ENCODE data around the gene GNAS-AS1.
A peak's percentile ranks its signal among the peaks of the same experiment; 100 is the strongest.

GNAS-AS1 gene

DNA sequence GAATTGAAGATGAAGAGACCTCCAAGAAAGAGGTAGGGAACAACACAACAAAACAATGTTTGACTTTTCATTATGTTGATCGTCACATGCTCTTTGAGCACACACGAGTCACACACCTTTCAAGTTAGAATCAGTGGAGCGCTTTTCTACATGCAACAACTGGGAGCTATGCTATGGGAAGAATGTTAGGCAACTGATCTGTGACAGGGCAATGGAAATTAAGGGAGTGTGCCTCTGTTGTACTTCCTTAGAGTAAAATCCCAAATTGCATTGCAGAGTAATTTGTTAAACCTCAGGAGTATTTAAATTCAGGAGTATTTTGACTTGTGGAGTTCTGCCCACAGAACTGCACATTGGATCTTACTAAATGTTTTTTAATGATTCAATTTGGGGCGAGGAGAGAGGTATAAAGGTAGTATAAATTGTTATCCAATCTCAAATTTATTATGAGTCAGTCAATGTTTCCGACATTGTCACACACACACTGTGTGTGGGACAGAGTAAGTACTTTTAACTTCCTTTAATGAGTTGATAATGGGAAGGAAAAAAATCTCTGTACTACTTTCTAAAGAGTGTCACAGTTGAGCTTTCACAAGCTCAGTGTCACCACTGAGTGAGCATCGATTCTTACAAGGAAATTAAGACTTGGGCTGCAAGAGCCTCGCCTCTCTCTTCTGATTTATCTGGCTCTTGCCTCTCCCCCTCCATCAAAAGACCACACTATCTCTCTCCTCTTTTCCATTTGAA is 12.5 kb upstream of the GNAS-AS1 start:
- no peak for DNase-seq (ENCODE audit: low read depth in 2 of 3, low spot score in 1 of 3)

GRCh38 chr20:58855506-58856389 is 5.0 kb upstream of the GNAS-AS1 start:
- DNase-seq (ENCODE audit: low read depth in 2 of 3, low spot score in 1 of 3) = no peak

DNA sequence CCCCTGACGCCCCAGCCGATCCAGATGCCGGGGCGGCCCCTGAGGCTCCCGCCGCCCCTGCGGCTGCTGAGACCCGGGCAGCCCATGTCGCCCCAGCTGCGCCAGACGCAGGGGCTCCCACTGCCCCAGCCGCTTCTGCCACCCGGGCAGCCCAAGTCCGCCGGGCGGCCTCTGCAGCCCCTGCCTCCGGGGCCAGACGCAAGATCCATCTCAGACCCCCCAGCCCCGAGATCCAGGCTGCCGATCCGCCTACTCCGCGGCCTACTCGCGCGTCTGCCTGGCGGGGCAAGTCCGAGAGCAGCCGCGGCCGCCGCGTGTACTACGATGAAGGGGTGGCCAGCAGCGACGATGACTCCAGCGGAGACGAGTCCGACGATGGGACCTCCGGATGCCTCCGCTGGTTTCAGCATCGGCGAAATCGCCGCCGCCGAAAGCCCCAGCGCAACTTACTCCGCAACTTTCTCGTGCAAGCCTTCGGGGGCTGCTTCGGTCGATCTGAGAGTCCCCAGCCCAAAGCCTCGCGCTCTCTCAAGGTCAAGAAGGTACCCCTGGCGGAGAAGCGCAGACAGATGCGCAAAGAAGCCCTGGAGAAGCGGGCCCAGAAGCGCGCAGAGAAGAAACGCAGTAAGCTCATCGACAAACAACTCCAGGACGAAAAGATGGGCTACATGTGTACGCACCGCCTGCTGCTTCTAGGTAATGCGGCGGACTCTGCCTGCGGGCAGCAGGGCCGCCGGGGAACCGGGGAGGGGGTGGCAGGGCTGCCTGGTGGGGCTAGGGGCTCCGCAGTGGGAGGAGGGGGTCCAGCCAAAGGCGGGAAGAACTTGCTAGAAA is 4.2 kb upstream of the GNAS-AS1 start:
- no peak for DNase-seq (ENCODE audit: low read depth in 2 of 3, low spot score in 1 of 3)

- DNase-seq (ENCODE audit: low read depth in 2 of 3, low spot score in 1 of 3) = no peak
These were observed 3.4 kb upstream of the GNAS-AS1 start for GRCh38 chr20:58853976-58854637.

DNA sequence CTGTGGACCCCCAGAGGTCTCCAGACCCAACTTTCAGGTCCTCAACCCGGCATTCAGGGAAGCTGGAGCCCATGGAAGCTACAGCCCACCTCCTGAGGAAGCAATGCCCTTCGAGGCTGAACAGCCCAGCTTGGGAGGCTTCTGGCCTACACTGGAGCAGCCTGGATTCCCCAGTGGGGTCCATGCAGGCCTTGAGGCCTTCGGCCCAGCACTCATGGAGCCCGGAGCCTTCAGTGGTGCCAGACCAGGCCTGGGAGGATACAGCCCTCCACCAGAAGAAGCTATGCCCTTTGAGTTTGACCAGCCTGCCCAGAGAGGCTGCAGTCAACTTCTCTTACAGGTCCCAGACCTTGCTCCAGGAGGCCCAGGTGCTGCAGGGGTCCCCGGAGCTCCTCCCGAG is 2.8 kb upstream of the GNAS-AS1 start:
- DNase-seq (ENCODE audit: low read depth in 2 of 3, low spot score in 1 of 3) = no peak

DNA sequence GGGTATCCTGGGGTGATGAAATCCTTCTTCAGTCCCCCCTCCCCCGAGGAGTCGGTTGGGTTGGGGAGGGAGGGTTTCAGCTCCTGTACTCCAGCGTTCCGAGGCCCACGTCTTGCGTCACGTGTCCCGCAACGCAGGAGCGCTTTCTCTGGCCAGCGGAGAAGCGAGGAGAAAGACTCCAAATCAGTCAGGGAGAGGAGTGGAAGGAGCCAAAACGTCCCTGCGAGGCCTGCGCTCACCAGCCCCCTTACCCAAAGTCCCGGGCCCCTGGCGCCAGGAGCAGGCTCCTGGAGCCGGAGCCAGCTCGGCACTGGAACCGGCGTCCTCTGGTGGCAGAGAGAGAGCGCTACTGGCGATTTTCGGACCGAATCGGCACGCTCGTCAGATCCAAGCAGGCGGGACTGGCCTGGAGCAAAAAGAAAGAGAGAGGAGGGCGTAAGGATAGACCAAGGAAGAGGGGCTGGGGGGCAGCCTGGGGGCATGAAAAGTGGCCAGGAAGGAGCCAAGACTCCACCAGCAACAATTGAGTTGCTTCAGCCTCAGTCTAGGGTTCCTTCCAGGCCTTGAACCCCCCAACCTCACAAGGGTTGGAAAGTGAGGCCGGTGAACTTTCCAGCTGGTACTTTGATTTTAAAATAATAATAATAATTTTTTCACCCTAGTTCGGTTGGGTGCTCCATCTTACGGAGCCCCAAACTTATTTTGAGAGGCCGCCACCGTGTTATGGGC is 2.0 kb upstream of the GNAS-AS1 start, which contains the start of gene GNAS:
Gene GNAS, plus strand, starts transcription at position 174 of the 729 bp plus-strand sequence.
- DNase-seq (ENCODE audit: low read depth in 2 of 3, low spot score in 1 of 3) = peak; percentile 26 to 63 (median 41)

DNA sequence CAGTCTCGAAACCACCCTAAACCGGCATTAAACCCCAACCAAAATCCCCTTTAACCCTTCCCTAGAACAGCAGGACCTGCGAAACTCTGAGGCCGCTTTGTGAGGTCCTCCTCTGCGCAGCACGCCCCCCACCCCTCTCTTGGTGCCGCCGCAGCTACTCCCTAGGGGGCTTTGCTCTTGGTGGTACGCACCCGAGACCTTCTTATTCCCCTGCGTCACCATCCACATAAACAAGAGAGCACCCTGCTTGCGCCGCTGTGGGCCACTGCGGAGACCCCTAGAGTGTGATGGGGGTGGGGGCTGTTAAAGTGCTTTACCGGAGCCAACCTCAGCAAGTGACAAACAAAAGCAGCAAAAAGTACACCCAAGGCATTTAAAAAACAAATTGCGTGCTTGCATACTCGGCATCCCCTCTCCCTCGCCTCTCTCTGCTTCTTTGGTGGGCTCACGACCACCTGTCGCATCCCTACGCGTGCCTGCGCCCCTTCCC is 1.3 kb upstream of the GNAS-AS1 start:
- no peak for DNase-seq (ENCODE audit: low read depth in 2 of 3, low spot score in 1 of 3)

DNA sequence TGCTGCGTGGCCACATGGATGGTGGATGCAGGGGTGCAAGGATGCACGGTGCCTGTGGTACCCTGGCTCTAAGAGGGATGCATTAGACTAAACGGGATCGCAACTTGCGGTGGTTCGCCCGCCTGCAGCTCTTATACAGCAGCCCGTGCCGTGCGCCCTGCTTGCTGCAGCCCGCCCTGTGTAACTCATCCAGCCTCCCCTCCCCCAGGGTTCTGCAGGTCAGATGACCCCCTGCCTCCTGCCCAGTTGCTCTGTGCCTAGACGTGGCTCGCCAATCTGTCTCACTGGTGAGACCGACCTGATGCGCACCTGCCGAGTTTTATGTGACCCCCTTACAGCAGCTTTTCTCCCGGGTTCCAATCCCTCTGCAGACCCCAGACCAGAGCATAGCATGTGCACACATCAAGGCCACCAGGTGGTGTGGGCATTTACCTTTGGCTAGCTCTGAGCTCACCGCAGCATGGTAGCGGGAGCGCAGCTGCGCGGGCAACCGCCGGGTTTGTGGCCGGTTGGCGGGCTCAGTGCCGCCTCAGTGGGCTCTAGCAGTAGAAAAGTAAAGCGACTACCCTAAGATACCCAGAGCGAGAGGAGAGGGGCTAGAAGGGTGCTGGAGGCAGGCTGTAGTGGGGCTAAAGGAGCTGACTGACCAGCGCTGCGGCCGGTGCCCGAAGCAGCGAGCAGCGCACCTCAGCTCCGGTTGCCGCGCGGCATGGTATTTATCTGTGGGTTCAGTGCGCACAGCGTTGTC is 693 bp upstream of the GNAS-AS1 start:
- no peak for DNase-seq (ENCODE audit: low read depth in 2 of 3, low spot score in 1 of 3)

DNA sequence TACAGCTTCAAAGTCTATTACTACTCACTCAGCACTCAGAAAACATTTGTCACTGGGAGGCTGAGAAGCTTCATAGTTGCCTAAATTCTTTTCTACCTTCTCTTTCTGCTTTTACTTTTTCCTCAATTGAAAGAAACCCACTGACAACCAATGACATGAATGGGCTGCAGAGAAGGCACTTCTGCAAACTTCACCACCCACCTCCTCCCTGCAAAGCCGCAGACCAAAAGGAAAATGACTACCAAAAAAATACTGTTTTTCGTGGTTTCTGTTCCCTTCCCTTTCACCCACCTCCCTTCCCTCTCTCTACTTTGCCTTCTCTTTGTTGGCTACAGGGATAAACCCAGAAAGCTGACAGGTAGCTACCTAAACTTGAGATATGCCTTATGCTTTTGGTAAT is 3.2 kb downstream of the GNAS-AS1 start:
- DNase-seq (ENCODE audit: low read depth in 2 of 3, low spot score in 1 of 3) = no peak

- no peak for DNase-seq (ENCODE audit: low read depth in 2 of 3, low spot score in 1 of 3)
These were observed 5.0 kb downstream of the GNAS-AS1 start for GRCh38 chr20:58845706-58846105.

GRCh38 chr20:58843128-58843556 is 7.6 kb downstream of the GNAS-AS1 start:
- no peak for DNase-seq (ENCODE audit: low read depth in 2 of 3, low spot score in 1 of 3)

GRCh38 chr20:58842276-58842675 is 8.4 kb downstream of the GNAS-AS1 start:
- DNase-seq (ENCODE audit: low read depth in 2 of 3, low spot score in 1 of 3) = no peak

DNA sequence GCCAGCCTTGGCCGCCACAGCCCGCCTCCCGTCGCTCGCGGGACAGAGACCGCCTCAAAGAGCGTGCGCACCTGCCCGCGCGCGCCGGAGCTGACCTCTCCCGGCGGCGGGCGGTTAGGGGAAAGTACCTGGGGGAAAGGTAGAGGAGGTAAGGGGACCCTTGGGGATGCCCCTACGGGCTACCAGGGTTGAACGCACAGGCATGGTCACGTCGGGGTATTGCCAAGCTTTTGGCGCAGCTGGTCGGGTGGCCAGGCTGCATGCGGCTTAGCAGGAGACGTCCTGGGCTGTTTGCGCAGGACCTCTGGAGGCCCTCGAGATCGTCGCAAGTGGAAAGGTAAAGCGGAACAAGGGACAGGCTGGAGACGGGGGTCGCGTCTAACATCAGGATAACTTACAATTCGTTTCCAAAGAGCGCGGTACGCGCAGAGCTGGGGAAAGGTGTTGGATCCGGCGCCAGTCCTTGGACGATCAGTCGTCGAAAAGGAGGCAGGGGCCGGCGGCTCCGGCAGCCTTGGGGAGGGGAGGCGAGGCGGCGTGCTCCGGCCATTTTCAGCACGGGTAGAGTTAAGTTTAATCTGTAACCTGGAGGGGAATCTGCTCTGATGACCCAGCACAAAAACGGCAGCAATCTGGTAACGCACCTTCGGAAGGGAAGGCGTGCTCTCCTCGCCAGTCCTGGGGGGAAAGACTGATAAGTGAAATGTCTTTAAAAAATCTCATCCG is 9.0 kb downstream of the GNAS-AS1 start:
- DNase-seq (ENCODE audit: low read depth in 2 of 3, low spot score in 1 of 3) = no peak

GRCh38 chr20:58840816-58841538 is 9.7 kb downstream of the GNAS-AS1 start:
- DNase-seq (ENCODE audit: low read depth in 2 of 3, low spot score in 1 of 3) = no peak

GRCh38 chr20:58839991-58840747 is 10.5 kb downstream of the GNAS-AS1 start:
- no peak for DNase-seq (ENCODE audit: low read depth in 2 of 3, low spot score in 1 of 3)

DNA sequence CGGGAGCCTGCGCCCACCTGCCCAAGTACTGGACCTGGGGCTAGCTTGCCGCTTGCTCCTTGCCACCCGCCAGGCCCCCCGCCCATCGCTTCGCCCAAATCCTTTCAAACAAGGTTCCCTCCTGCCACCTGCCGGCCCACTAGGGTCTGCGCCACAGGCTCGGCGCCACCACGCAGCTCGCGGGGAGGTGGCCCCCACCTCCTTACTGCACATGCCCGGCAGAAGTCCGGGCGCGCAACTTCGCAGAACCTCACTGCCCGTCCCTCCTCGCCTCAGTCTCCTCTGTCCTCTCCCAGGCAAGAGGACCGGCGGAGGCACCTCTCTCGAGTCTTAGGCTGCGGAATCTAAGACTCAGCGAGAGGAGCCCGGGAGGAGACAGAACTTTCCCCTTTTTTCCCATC is 11.2 kb downstream of the GNAS-AS1 start:
- peak in 2 of 3 donors; percentile 23 to 45 for DNase-seq (ENCODE audit: low read depth in 2 of 3, low spot score in 1 of 3)

DNA sequence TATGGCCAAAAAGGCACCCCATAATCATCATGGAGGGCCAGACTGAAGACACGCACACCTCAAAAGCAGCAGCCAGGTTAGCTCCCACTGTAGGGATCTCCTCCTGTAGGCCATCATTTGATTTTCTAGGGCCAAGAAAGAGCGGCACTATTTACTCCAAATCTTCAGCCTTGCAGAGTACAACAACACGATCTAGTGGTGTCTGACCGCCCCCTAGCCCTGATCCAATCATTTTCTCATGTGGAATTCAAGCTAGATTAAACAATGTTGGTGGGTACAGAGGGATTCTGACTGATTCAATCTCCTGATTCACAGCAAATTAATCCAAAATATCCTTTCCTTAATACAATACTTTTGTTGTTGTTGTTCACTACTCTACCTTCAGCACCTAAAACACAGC is 12.5 kb downstream of the GNAS-AS1 start:
- no peak for DNase-seq (ENCODE audit: low read depth in 2 of 3, low spot score in 1 of 3)
